ENCODE results near the gene DYNLT2B.

DNA sequence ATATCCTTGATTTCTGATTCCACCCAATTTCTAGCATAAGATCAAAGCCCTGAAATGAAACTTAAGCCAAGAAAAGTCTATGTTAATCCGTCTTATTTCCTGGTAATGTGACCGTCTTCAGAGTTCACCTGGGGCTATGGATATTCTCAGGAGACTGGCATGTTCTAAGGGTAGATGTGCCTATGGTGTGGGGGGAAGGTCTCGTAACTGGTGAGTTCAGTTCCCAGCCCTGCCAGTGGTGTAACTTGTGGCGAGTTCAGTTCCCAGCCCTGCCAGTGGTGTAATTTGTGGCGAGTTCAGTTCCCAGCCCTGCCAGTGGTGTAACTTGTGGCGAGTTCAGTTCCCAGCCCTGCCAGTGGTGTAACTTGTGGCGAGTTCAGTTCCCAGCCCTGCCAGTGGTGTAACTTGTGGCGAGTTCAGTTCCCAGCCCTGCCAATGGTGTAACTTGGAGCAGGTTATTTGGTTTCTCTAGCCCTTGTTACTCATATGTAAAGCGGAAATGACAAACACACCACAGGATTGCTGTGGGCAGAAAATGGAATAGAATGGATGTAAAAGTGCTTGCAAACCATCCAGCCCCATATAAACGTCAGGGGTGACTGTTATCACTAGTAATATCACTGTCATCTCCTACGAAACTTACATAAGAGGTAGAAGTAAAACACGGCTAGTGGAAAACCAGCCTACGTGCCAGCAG lies 71.3 kb downstream of the DYNLT2B start:
- TF ChIP-seq, protein P1, sequence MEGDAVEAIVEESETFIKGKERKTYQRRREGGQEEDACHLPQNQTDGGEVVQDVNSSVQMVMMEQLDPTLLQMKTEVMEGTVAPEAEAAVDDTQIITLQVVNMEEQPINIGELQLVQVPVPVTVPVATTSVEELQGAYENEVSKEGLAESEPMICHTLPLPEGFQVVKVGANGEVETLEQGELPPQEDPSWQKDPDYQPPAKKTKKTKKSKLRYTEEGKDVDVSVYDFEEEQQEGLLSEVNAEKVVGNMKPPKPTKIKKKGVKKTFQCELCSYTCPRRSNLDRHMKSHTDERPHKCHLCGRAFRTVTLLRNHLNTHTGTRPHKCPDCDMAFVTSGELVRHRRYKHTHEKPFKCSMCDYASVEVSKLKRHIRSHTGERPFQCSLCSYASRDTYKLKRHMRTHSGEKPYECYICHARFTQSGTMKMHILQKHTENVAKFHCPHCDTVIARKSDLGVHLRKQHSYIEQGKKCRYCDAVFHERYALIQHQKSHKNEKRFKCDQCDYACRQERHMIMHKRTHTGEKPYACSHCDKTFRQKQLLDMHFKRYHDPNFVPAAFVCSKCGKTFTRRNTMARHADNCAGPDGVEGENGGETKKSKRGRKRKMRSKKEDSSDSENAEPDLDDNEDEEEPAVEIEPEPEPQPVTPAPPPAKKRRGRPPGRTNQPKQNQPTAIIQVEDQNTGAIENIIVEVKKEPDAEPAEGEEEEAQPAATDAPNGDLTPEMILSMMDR (IDR thresholded peaks at IDR 0.05): no peak
- TF ChIP-seq POLR2AphosphoS5 (IDR thresholded peaks at IDR 0.05): no peak

Measured in transverse colon (tissue), 4 donors.